PC-9 (cell line): ENCODE data around the gene ENAH.

ENCODE experiments used
- CTCF ChIP-seq: fragments of 200-600 bp; sonication (generic); conservative IDR thresholded peaks from 2 replicates; pipeline ENCODE4 v1.6.1; 2017; ENCODE audit warnings: mixed run types, antibody characterized with exemption, mild to moderate bottlenecking, moderate library complexity
- EZH2 ChIP-seq: fragments of 200-600 bp; sonication (generic); IDR thresholded peaks from 2 replicates; pipeline ENCODE4 v1.8.0; 2017; ENCODE audit warnings: antibody characterized with exemption, low read depth

- TF ChIP-seq CTCF (no peak), EZH2 (no peak)
These were observed 172.8 kb downstream of the ENAH start for GRCh38 chr1:225479996-225480720.
